GM23248 (cell line): ENCODE results near the gene GPR132. TPM values are rescaled to one million over a fixed set of nuclear protein-coding genes. Genes with fewer than 3 reads are reported as not detected.
"Not testable (repeated sequence)": the region's sequence is repeated elsewhere in the genome, so short reads cannot be mapped to it uniquely, and the experiment has no call there.

Experiments
- DNase-seq: peaks from one replicate; pipeline ENCODE4 v3.0.0-alpha.2; 2015
- H2AFZ ChIP-seq: fragments of 200-600 bp; sonication (generic); 2 replicates; pipeline ENCODE4 v1.6.1; 2016; ENCODE audit warnings: antibody characterized with exemption
- H3F3A ChIP-seq: fragments of 200-600 bp; sonication (generic); 2 replicates; pipeline ENCODE4 v1.6.1; 2016; ENCODE audit warnings: mild to moderate bottlenecking, antibody characterized with exemption, mixed run types; ENCODE audit not compliant: insufficient read depth
- H3K27ac ChIP-seq: fragments of 200-600 bp; sonication (generic); 2 replicates; pipeline ENCODE4 v1.5.1; 2016; ENCODE audit warnings: mild to moderate bottlenecking
- H3K27me3 ChIP-seq: fragments of 200-600 bp; sonication (generic); replicated peaks from 2 replicates; pipeline ENCODE4 v1.6.1; 2016; ENCODE audit warnings: mild to moderate bottlenecking; ENCODE audit not compliant: insufficient read depth
- H3K36me3 ChIP-seq: fragments of 200-600 bp; sonication (generic); 2 replicates; pipeline ENCODE4 v1.6.1; 2016; ENCODE audit warnings: low read depth, mild to moderate bottlenecking
- H3K4me1 ChIP-seq: fragments of 200-600 bp; sonication (generic); 2 replicates; pipeline ENCODE4 v1.6.1; 2016; ENCODE audit warnings: mild to moderate bottlenecking; ENCODE audit not compliant: insufficient read depth
- H3K4me2 ChIP-seq: fragments of 200-600 bp; sonication (generic); one replicate; pipeline ENCODE4 v1.6.1; 2016; ENCODE audit warnings: mild to moderate bottlenecking; ENCODE audit not compliant: unreplicated experiment
- H3K4me3 ChIP-seq: fragments of 200-600 bp; sonication (generic); 2 replicates; pipeline ENCODE4 v1.5.1; 2016; ENCODE audit warnings: mild to moderate bottlenecking
- H3K79me2 ChIP-seq: fragments of 200-600 bp; sonication (generic); 2 replicates; pipeline ENCODE4 v1.6.1; 2016; ENCODE audit warnings: mild to moderate bottlenecking; ENCODE audit not compliant: insufficient read depth
- H3K9ac ChIP-seq: fragments of 200-600 bp; sonication (generic); 2 replicates; pipeline ENCODE4 v1.6.1; 2016; ENCODE audit warnings: mild to moderate bottlenecking
- H3K9me2 ChIP-seq: fragments of 200-600 bp; sonication (generic); 2 replicates; pipeline ENCODE4 v1.6.1; 2016; ENCODE audit warnings: mixed run types, mild to moderate bottlenecking, moderate library complexity; ENCODE audit not compliant: insufficient read depth
- H3K9me3 ChIP-seq: fragments of 200-600 bp; sonication (generic); one replicate; pipeline ENCODE4 v1.6.1; 2017; ENCODE audit warnings: low read depth
- H4K20me1 ChIP-seq: fragments of 200-600 bp; sonication (generic); 2 replicates; pipeline ENCODE4 v1.6.0; 2016; ENCODE audit not compliant: insufficient read depth
- EZH2 ChIP-seq: fragments of 200-600 bp; sonication (generic); IDR thresholded peaks from 2 replicates; pipeline ENCODE4 v1.6.1; 2018; ENCODE audit warnings: antibody characterized with exemption, mild to moderate bottlenecking; ENCODE audit not compliant: insufficient read depth, poor library complexity, severe bottlenecking
- EZH2phosphoT487 ChIP-seq: fragments of 200-600 bp; sonication (generic); IDR thresholded peaks from 2 replicates; pipeline ENCODE4 v1.6.1; 2018; ENCODE audit warnings: antibody characterized with exemption, moderate library complexity, mild to moderate bottlenecking, low read depth; ENCODE audit not compliant: insufficient read depth
- WGBS, 2 experiments: methylation state at CpG; one replicate each; pipeline ENCODE4 v1.1.6; 2015 to 2017; ENCODE audit warnings: low lambda C conversion rate in 2 of 2, low coverage in 1 of 2; ENCODE audit errors: missing lambda C conversion rate in 2 of 2; 5-methylcytosine and 5-hydroxymethylcytosine counted together
- in situ Hi-C: fragments of 300-500 bp; cut with MboI; formaldehyde crosslinking; loops from 2 replicates; pipeline ENCODE4 v1.15.0; 2020
- polyA plus RNA-seq: library from polyadenylated mRNA; unstranded; fragments of >200 nt; fragmentation: Nextera tagmentation; extraction: Ambion mirVana; gene quantifications from 2 replicates; pipeline ENCODE4 v1.2.1, GENCODE V29; 2016
- total RNA-seq: library from RNA; depleted of rRNA; stranded (reverse); fragments of >200 nt; shearing (Covaris generic); gene quantifications from 2 replicates; pipeline ENCODE4 v1.2.3, GENCODE V29; 2014

The GPR132 gene
- total and polyA plus RNA-seq, 2 experiments from 2014 or later: not detected

DNA sequence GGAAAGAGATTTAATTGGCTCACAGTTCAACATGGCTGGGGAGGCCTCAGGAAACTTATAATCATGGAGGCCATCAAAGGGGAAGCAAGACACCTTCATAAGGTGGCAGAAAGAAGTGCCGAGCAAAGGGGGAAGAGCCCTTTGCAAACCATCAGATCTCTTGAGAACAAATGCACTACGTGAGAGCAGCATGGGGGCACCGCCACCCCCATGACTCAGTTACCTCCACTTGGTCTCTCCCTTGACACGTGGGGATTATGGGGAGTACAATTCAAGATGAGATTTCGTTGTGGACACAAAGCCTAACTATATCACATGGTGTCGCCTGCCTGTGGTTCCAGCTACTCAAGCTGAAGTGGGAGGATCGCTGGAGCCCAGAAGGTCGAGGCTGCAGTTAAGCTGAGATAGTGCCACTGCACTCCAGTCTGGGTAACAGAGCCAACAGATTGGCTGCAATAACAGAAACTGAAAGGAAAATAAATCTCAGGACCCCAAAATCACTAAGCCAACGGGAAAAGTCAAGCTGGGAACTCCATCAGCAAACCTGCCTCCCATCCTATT, 34.3 kb downstream of the GPR132 start:
- no peaks in the 10 kb centered on the region for H3K9me3 ChIP-seq
- in situ Hi-C loops: no loop called here
- H4K20me1 ChIP-seq: no peaks in the 10 kb centered on the region
- no peaks in the 10 kb centered on the region for H3K27me3 ChIP-seq
- peaks cover 18% of the 10 kb centered on the region for H3K4me1 ChIP-seq
- no peak overlapping the region for H3K9ac ChIP-seq
- no peaks in the 10 kb centered on the region for H3K79me2 ChIP-seq
- no peak overlapping the region for H2AFZ ChIP-seq
- H3K4me3 ChIP-seq: no peak overlapping the region
- TF ChIP-seq EZH2: no peak
- no peak for TF ChIP-seq EZH2phosphoT487
- no peaks in the 10 kb centered on the region for H3K36me3 ChIP-seq
- peaks cover 30% of the 10 kb centered on the region for H3F3A ChIP-seq
- DNase-seq: no peak
- H3K27ac ChIP-seq: no peak overlapping the region
- H3K9me2 ChIP-seq: no peaks in the 10 kb centered on the region
- 92 to 93% methylated on average over 9 of the region's 9 CpGs for WGBS, 2 experiments
- no peak overlapping the region for H3K4me2 ChIP-seq

DNA sequence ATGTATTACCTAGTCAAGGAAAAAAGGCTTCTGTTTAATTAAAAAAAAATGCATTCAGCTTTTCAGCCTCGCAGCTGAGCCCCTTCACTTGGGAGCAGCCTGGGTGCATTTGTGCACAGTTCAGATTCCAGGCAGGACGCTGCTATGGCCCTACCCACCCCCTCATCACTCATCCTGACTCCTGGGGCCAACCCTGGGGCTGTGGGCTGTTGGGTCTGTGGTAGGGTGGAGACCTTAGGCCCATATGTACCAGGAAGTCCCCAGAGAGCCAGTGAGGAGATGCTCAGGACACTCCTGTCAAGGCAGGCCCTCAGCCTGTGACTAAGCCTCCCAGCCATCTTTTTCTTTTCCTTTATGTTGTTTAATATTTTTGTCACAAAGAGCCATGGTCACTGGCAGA, 35.0 kb downstream of the GPR132 start:
- Histone ChIP-seq H3K9me2 (no peaks in the 10 kb centered on the region), H3F3A (peaks cover 37% of the 10 kb centered on the region), H3K4me2 (no peak overlapping the region), H4K20me1 (no peaks in the 10 kb centered on the region), H3K4me1 (peaks cover 24% of the 10 kb centered on the region), H3K9ac (no peak overlapping the region), H3K27ac (no peak overlapping the region), H3K9me3 (no peaks in the 10 kb centered on the region), H3K4me3 (no peak overlapping the region), H3K27me3 (no peaks in the 10 kb centered on the region), H3K79me2 (no peaks in the 10 kb centered on the region), H2AFZ (no peak overlapping the region), H3K36me3 (no peaks in the 10 kb centered on the region)
- 77 to 81% methylated on average over 2 of the region's 2 CpGs for WGBS, 2 experiments
- no peak for DNase-seq
- in situ Hi-C loops: no loop called here
- no peak for TF ChIP-seq EZH2phosphoT487
- TF ChIP-seq EZH2: no peak

DNA sequence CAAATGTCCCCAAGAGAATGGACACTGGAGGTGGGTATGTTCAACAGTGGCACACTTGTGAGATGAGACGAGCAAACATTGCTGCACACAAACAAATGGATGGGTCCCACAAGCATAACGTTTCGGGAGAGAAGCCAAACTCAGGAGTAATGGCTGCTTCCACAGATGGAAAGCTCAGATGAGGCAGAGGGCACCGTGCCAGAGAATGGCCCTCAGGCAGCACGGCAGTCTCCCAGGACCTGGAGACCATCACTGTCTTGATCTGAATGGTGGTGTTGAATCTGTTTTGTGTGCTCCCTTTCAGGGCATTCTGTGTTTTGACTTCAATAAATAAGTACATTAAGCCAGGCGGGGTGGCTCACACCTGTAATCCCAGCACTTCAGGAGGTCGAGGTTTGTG, 35.8 kb downstream of the GPR132 start:
- Histone ChIP-seq H3K36me3 (no peaks in the 10 kb centered on the region), H3K27me3 (no peaks in the 10 kb centered on the region), H3K9me3 (no peaks in the 10 kb centered on the region), H2AFZ (no peak overlapping the region), H4K20me1 (no peaks in the 10 kb centered on the region), H3K27ac (no peak overlapping the region), H3K9me2 (no peaks in the 10 kb centered on the region), H3K79me2 (no peaks in the 10 kb centered on the region), H3K4me1 (peaks cover 29% of the 10 kb centered on the region), H3K9ac (no peak overlapping the region), H3F3A (peaks cover 42% of the 10 kb centered on the region), H3K4me3 (no peak overlapping the region), H3K4me2 (no peak overlapping the region)
- 79 to 84% methylated on average over 7 of the region's 7 CpGs for WGBS, 2 experiments
- no peak for TF ChIP-seq EZH2
- TF ChIP-seq EZH2phosphoT487: no peak
- DNase-seq: no peak
- in situ Hi-C loops: no loop called here

DNA sequence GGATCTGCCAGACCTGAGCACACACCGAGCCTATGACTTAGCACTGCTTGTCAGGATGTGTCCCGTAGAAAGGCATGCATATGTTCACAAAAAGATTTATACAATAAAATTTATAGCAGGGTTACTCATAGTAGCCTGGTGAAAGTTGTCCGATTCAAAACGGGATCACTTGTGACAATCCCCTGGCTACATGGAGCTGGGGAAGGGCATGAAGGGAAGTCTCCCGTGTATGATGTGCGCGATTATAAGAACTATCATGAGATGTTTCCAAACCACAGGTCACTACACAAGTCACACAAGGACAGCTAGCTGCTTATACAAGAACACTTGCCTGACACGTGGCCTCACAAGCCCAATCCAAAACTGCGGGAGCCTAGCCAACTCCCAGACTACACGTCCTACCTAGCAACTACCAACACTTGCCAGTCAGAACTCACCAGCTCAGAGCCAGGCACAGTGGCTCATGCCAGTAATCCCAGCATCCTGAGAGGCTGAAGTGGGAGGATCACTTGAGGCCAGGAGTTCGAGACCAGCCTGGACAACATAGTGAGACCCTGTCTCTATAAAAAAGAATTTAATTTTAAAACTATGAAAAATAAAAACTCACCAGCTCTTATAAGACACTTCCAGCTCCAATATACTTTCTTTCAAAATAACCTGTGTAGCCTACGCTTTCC, 36.8 kb downstream of the GPR132 start:
- peak overlapping the region; percentile 36 for H3K4me2 ChIP-seq
- TF ChIP-seq EZH2 (no peak), EZH2phosphoT487 (no peak)
- H3K4me3 ChIP-seq: no peak overlapping the region
- H3K27me3 ChIP-seq: no peaks in the 10 kb centered on the region
- 0 out of 2 replicates have a peak overlapping the region, but pooled peaks have one; percentile 8 for H2AFZ ChIP-seq
- H4K20me1 ChIP-seq: no peaks in the 10 kb centered on the region
- H3K27ac ChIP-seq: peak overlapping the region; percentile 62
- H3K9ac ChIP-seq: no peak overlapping the region
- no peaks in the 10 kb centered on the region for H3K9me2 ChIP-seq
- in situ Hi-C loops: no loop called here
- WGBS, 2 experiments: 60 to 62% methylated on average over 12 of the region's 12 CpGs
- H3K36me3 ChIP-seq: no peaks in the 10 kb centered on the region
- H3K9me3 ChIP-seq: no peaks in the 10 kb centered on the region
- DNase-seq: peak; percentile 54
- no peaks in the 10 kb centered on the region for H3K79me2 ChIP-seq
- H3K4me1 ChIP-seq: peaks cover 39% of the 10 kb centered on the region
- peaks cover 52% of the 10 kb centered on the region for H3F3A ChIP-seq

DNA sequence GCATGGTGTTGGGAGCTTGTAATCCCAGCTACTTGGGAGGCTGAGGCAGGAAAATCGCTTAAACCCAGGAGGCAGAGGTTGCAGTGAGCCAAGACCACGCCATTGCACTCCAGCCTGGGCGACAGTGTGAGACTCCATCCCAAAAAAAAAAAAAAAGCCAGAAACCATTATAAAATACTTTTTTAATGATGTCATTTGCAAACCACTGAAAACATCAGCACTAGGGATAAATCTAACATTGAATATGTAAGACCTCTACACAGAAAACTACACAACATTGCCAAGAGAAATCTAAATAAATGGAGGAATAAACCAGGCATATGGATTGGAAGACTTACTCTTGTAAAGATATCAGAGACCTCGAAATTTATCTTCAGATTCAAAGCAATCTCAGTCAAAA, 37.5 kb downstream of the GPR132 start:
- H3K9ac ChIP-seq, H3K79me2 ChIP-seq, H3K9me3 ChIP-seq, in situ Hi-C loops, H4K20me1 ChIP-seq, H3K4me3 ChIP-seq, H3K9me2 ChIP-seq, H3K36me3 ChIP-seq, H3K27me3 ChIP-seq: not testable (repeated sequence)
- H3K4me2 ChIP-seq: peak overlapping the region; percentile 36
- H3K27ac ChIP-seq: peak overlapping the region; percentile 62
- 46 to 59% methylated on average over 4 of the region's 4 CpGs for WGBS, 2 experiments
- peaks cover 41% of the 10 kb centered on the region for H3K4me1 ChIP-seq
- H2AFZ ChIP-seq: 0 out of 2 replicates have a peak overlapping the region, but pooled peaks have one; percentile 8
- peaks cover 54% of the 10 kb centered on the region for H3F3A ChIP-seq
- peak; percentile 53 for DNase-seq
